ENCODE results near the gene HSP90AB1. TPM values are rescaled to one million over a fixed set of nuclear protein-coding genes. Genes with fewer than 3 reads are reported as not detected.

The HSP90AB1 gene
- total and polyA plus RNA-seq, 2 of the 8 experiments (the other 6 are each of a cell fraction or from before 2014, with no cell fraction given), result 1,564 to 2,297 TPM

GRCh38 chr6:44246663-44247337 lies at the start of gene HSP90AB1 (continued):
- TF ChIP-seq HDAC2 (IDR thresholded peaks at IDR 0.05; ENCODE audit: borderline replicate concordance in 1 of 2, low read depth in 2 of 2, low read length in 2 of 2) (no peak), ATF3 (IDR thresholded peaks at IDR 0.05; ENCODE audit: insufficient read depth, low read depth, low read length) (no peak), CHD1 (IDR thresholded peaks at IDR 0.05; ENCODE audit: low read depth, low read length) (peak; percentile 78), ATF2 (IDR thresholded peaks at IDR 0.05; ENCODE audit: low read length) (peak; percentile 97), RFX5 (IDR thresholded peaks at IDR 0.05; ENCODE audit: borderline replicate concordance, low read depth, low read length) (no peak), SRF (IDR thresholded peaks at IDR 0.05; ENCODE audit: low read depth, low read length) (no peak), TCF12 (IDR thresholded peaks at IDR 0.05; ENCODE audit: low read depth, low read length) (peak; percentile 63; the same call in 1 of the 2 replicates), TBP (IDR thresholded peaks at IDR 0.05; ENCODE audit: low read depth, low read length) (peak; percentile 99), BCL11A (IDR thresholded peaks at IDR 0.05; ENCODE audit: low read depth in 2 of 2, low read length in 2 of 2) (no peak), RBBP5 (IDR thresholded peaks at IDR 0.05; ENCODE audit: borderline replicate concordance, low read depth, low read length) (no peak; the same call in 1 of the 2 replicates), PHF8 (conservative IDR thresholded peaks at IDR 0.05; ENCODE audit: low read depth, low read length) (peak; percentile 98), GTF2F1 (IDR thresholded peaks at IDR 0.05; ENCODE audit: borderline replicate concordance, low read depth, low read length) (peak; percentile 97), GABPA (IDR thresholded peaks at IDR 0.05; ENCODE audit: borderline replicate concordance, insufficient read depth, low read length) (no peak), JUN (IDR thresholded peaks at IDR 0.05; ENCODE audit: low read depth, low read length) (no peak), BRCA1 (IDR thresholded peaks at IDR 0.05; ENCODE audit: low read depth, low read length) (0 out of 2 replicates have a peak, but pooled peaks have one; percentile 27), E2F6 (IDR thresholded peaks at IDR 0.05) (no peak), KDM4A (IDR thresholded peaks at IDR 0.05; ENCODE audit: low read depth, low read length, severe bottlenecking) (peak; percentile 71), CBX8 (IDR thresholded peaks at IDR 0.05; ENCODE audit: borderline replicate concordance, low read depth, low read length) (no peak), CTBP2 (IDR thresholded peaks at IDR 0.05; ENCODE audit: borderline replicate concordance, insufficient read depth, insufficient read length, low read length) (peak; percentile 13), EP300 (IDR thresholded peaks at IDR 0.05; ENCODE audit: borderline replicate concordance in 1 of 2, low read depth in 2 of 2, low read length in 2 of 2) (no peak)
